GM12864 (cell line): ENCODE data around the gene CRB2.

Experiments used
- DNase-seq: peaks from one replicate; pipeline ENCODE4 v3.0.0-alpha.2; 2011; ENCODE audit warnings: low read depth
- H3K4me3 ChIP-seq: 2 replicates; pipeline ENCODE4 v1.5.1; 2011; ENCODE audit warnings: mild to moderate bottlenecking, low read depth, low read length, control low read depth
- TF ChIP-seq, protein P1 (sequence below): IDR thresholded peaks from 2 replicates; pipeline ENCODE4 v1.5.1; 2011; ENCODE audit warnings: low read depth, mild to moderate bottlenecking, moderate library complexity, low read length, control low read depth, inconsistent platforms; ENCODE audit errors: missing control alignments

Gene CRB2

DNA sequence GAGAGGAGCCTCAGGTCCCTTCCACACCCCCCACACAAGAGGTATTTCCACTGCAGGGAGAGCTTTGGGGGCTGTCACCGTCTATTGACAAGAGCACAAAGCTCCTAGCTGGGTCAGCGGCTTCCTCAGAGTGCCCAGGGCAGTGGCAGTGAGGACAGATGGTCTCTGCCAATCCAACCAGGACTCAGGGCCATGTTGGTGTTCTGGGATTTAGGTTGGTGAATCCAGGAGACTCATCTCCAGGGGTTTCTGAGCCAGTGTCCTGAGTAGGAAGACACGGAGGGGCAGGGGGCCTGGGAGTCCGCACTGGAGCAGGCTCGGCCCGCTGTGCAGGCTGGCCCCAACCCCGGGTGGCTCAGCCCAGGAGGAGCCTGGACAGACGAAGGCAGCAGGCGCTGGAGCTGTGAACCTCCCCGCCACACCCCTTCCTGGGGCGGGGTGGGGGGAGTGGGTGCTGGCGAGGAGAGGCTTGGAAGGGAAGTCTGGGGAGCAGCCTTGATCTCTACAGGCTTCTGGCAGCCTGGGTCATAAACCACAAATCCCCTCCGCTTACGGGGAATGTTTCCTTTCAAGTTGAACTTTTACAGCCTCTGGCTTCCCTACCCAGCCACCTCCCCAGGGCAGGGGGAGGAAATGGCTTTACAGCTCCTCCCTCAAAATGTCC is 19.6 kb downstream of the CRB2 start:
- H3K4me3 ChIP-seq, result no peak overlapping the region
- TF ChIP-seq, protein P1, sequence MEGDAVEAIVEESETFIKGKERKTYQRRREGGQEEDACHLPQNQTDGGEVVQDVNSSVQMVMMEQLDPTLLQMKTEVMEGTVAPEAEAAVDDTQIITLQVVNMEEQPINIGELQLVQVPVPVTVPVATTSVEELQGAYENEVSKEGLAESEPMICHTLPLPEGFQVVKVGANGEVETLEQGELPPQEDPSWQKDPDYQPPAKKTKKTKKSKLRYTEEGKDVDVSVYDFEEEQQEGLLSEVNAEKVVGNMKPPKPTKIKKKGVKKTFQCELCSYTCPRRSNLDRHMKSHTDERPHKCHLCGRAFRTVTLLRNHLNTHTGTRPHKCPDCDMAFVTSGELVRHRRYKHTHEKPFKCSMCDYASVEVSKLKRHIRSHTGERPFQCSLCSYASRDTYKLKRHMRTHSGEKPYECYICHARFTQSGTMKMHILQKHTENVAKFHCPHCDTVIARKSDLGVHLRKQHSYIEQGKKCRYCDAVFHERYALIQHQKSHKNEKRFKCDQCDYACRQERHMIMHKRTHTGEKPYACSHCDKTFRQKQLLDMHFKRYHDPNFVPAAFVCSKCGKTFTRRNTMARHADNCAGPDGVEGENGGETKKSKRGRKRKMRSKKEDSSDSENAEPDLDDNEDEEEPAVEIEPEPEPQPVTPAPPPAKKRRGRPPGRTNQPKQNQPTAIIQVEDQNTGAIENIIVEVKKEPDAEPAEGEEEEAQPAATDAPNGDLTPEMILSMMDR, result no peak
- no peak for DNase-seq

DNA sequence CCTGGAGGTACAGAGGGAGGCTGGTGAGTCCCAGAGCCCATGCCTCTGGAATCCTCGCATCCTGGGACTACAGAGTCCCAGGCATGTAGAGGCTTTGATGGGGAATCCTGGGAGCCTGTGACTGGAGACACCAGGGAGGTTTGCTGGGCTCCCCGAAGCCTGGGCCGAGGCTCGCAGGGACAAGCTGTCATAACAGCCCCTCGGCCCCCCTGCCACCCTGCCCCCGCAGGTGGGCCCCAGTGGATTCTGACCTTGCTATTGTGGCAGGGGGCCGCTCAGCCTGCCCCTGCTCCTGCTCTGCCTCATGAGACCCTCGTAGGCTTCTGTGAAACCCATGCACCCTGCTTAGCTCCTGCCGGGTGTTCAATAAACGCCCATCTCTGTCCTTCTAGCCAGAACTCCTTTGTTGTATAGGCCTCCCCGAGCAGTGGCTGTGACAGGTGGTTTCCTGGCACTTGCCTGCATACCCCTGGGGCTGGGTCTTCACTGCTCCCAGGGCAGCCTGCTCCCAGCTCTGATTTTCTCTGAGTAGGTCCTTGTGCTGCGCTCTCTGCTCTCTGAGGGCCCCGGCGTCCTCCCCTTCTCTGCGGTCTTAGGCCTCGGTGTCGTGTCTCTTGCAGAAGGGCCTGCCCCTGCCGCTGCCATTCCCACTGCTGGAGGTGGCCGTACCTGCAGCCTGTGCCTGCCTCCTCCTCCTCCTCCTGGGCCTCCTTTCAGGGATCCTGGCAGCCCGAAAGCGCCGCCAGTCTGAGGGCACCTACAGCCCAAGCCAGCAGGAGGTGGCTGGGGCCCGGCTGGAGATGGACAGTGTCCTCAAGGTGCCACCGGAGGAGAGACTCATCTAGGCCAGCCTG is 20.4 kb downstream of the CRB2 start:
- H3K4me3 ChIP-seq, result no peak overlapping the region
- TF ChIP-seq, protein P1, result no peak
- no peak for DNase-seq

DNA sequence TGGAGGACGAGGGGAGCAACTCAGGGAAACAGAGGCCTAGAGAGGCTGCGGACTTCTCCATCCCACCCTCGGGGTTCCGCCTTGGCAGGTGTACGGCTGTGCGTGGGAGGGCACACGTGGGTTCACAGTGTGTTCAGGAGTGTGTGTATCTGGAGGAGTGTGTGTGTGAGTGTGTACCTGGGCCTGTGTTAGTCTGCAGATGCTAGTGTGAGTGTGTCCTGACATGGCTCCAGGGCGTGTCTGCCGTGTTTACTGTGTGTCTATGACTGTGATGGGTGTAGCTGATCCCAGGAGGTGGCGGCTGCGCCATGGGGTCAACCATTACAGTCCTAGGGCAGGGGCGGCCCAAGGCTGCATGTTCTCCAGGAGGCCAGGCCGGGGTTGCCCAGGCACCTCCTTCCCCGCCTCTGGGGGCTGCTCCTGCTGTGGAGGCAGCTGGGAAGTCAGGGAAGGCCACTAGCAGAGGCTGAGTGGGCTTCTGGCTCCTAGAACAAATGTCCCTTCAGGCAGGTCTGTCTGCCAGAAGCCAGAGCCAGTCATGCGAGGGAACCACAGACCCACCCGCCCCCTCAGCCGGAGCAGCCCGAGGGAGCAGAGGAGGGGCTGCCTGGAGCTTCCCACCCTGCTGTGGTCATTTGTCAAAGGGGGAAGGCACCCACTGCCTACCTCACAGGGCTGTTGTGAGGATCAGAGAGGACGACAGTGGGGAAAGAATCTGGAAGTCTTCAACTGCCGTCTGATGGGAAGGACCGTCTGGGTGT is 21.4 kb downstream of the CRB2 start:
- no peak overlapping the region for H3K4me3 ChIP-seq
- DNase-seq, result no peak
- TF ChIP-seq, protein P1, result no peak

DNA sequence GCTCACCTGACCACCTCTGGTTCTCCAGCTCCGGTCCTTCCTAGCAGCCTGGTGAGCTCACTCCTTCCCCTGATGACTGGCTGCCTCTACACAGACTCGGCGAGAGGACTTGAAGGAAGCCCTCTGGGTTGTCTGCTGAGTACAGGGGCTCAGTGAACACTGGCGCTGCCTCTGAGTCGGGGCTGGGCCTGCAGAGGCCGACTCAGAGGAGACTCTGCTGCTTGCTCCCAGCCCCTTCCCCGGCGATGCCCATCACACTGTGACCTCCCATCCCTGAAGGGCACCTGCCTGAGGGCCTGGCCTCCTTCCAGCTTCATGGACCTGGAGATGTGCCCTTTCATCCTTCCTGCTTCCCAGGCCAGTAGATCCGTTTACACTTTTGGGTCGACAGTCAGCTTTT is 22.0 kb downstream of the CRB2 start:
- no peak for DNase-seq
- TF ChIP-seq, protein P1, result no peak
- H3K4me3 ChIP-seq, result no peak overlapping the region

DNA sequence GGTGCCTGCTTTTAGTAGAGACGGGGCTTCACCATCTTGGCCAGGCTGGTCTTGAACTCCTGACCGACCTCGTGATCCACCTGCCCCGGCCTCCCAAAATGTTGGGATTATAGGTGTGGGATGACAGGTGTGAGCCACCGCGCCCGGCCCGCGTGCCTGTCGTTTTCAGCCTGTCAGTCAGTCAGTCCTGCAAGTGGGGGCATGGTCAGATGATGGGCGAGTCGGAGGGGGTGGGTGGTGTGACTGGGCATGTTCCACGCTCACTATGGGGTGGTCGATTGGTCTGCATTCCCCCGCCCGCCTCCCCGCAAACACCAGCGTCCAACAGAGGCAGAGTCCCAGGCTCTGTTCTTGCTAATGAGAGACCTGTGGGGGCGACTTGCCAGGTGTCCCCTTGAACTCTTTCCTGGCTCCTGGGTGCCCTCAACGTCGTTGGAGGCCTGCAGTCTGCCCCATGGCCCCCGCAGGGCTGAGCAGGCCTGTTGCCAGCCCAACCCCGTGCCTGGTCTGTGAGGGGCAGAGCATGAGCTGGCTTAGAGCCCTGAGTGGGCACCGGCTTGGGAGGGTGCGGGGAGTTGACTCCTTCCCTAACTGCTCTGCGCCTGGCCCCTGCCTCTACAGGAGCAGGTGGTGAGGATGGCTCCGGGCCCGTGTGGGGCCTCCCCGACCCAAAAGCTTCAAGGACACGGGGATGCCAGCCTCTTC is 23.1 kb downstream of the CRB2 start:
- TF ChIP-seq, protein P1, result no peak
- no peak overlapping the region for H3K4me3 ChIP-seq
- no peak for DNase-seq

DNA sequence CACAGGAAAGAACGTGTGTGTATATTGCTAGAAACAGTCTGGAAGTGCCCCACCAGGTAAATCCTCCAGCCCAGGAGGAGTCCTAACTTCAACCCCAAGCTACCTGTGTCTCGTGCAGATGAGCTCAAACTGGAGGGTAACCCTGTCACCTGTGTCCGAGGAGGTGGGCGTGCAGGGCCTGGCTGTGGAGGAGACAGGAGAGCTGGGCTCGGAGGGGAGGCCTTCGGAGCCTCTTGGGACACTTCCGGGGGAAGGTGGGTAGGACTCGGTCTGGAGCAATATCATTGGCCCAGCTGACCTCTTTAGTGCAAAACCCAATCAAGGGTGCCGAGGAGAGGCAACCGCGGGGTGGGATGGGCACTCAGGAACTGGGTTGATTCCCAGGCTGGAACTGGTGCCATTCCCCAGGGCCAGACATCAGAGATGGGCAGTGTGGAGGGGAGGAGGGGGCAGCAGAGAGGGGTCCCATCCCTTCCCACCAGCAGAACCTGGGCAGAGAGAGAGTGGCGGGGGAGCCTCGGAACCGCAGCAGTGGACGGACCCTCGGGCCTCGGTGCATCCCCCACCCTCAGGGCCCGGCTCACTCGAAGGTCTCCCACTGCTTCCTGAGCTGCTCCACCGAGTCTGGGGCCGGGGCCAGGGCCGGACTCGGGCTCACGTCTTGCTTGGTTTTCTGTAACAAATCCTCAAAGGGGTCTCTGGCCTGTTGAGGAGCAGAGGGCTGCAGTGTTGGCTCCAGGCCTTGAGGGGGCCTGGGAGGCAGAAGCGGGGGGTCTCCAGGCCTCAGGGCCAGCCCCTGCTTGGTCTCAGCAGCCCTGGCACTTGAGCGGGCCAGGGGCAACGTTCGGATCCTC is 25.1 kb downstream of the CRB2 start:
- TF ChIP-seq, protein P1, result no peak
- no peak overlapping the region for H3K4me3 ChIP-seq
- DNase-seq, result no peak
